GM13976 (cell line): ENCODE measurements around the gene FCN2.

ENCODE experiments used
- DNase-seq: peaks from one replicate; pipeline ENCODE4 v3.0.0; 2012; ENCODE audit warnings: low spot score
- in situ Hi-C: fragments of 300-500 bp; cut with MboI; formaldehyde crosslinking; loops from one replicate; pipeline ENCODE4 v1.12.0; 2022; ENCODE audit warnings: low sequenced_read_pairs, mixed read lengths, inconsistent platforms; ENCODE audit not compliant: unreplicated experiment
- TF ChIP-seq, protein P1 (sequence below): IDR thresholded peaks from 2 replicates; pipeline ENCODE4 v1.5.1; 2012; ENCODE audit warnings: borderline replicate concordance, mild to moderate bottlenecking; ENCODE audit not compliant: insufficient read depth; ENCODE audit errors: extremely low read depth, missing control alignments, control extremely low read depth

FCN2 gene

DNA sequence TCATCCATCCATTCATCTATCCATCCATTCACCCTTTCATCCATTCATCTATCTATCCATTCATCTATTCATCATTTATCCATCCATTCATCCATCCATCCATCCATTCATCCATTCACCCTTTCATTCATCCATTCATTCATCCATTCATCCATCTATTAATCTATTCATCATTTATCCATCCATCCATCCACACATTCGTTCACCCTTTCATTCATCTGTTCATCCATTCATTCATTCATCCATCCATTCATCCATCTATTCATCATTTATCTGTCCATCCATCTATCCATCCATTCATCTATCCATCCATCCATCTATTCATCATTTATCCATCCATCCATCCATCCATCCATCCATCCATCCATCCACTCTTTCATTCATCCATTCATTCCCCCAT, 33.9 kb upstream of the FCN2 start:
- TF ChIP-seq, protein P1, sequence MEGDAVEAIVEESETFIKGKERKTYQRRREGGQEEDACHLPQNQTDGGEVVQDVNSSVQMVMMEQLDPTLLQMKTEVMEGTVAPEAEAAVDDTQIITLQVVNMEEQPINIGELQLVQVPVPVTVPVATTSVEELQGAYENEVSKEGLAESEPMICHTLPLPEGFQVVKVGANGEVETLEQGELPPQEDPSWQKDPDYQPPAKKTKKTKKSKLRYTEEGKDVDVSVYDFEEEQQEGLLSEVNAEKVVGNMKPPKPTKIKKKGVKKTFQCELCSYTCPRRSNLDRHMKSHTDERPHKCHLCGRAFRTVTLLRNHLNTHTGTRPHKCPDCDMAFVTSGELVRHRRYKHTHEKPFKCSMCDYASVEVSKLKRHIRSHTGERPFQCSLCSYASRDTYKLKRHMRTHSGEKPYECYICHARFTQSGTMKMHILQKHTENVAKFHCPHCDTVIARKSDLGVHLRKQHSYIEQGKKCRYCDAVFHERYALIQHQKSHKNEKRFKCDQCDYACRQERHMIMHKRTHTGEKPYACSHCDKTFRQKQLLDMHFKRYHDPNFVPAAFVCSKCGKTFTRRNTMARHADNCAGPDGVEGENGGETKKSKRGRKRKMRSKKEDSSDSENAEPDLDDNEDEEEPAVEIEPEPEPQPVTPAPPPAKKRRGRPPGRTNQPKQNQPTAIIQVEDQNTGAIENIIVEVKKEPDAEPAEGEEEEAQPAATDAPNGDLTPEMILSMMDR = no peak
- in situ Hi-C loops = no loop called here
- no peak for DNase-seq

DNA sequence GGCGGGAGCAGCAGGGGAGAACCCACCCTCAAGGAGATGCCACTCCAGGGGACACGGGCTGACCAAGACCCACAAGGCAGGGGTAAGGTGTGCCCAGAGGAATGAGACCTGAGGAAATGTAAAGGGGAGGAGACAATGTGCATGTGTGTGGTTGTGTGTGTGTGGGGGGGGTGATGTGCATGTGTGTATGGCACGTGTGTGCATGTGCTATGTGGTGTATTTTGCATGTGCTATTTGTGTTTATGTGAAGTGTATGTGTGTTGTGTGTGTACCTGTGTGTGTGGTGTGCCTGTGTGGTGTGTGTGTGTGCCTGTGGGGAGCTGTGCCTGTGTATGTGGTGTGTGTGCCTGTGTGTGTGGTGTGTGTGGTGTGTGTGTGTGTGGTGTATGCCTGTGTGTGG, 33.5 kb upstream of the FCN2 start:
- DNase-seq = no peak
- TF ChIP-seq, protein P1 = no peak
- in situ Hi-C loops = no loop called here

DNA sequence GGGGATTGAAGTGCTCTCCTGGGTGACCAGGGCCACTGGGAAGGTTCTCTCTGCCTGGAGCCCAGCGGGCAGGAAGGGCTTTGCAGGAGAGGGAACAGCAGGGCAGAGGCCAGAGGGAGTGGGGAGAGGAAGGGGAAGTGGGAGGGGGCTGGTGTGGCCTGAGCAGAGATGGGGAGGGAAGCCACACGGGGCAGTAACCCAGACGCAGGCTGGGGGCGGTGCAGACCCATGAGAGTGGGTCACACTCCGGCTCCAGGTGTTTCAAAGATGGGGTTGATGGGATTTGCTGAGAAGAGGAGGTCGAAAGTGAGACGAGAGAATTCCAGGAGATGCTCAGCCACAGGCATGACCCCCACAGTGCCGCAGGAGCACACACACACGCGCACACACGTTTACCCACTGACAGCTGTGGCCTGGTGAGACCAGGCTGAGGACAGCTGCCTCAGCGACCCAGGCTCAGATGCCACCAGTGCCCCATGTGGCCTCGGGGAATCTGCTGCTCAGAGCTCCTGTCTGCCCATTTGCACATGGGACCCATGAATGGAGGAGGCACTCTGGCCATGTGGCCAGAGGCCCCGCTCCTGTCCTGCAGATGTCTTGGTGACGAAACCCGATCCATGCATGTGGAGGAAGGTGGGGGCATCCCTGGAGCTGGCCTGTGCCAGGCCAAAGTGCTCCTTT, 32.7 kb upstream of the FCN2 start:
- no peak for DNase-seq
- TF ChIP-seq, protein P1 = no peak
- in situ Hi-C loops = no loop called here

DNA sequence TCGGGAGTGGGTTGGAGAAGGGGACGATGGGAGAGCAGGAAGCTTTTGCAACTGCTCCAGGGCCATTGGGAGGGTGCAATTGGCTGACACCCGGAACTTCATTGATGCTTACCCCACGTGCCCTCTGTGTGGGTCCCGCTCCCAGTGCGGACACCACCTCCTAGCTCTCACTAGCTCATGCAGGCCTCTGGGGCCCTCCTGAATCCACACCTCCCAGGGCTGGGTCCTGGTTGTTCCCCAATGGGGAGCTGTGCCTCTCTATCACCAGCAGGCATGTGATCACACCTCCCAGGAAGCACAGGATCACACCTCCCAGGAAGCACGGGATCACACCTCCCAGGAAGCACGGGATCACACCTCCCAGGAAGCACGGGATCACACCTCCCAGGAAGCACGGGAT, 32.1 kb upstream of the FCN2 start:
- in situ Hi-C loops = no loop called here
- TF ChIP-seq, protein P1 = no peak
- no peak for DNase-seq

DNA sequence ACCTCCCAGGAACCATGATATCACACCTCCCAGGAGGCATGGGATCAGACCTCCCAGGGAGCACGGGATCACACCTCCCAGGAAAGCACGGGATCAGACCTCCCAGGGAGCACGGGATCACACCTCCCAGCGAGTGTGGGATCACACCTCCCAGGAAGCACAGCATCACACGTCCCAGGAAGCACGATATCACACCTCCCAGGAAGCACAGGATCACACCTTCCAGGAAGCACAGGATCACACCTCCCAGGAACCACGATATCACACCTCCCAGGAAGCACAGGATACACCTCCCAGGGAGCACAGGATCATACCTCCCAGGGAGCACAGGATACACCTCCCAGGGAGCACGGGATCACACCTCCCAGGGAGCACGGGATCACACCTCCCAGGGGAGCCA, 30.0 kb upstream of the FCN2 start:
- no peak for DNase-seq
- in situ Hi-C loops = no loop called here
- TF ChIP-seq, protein P1 = no peak

DNA sequence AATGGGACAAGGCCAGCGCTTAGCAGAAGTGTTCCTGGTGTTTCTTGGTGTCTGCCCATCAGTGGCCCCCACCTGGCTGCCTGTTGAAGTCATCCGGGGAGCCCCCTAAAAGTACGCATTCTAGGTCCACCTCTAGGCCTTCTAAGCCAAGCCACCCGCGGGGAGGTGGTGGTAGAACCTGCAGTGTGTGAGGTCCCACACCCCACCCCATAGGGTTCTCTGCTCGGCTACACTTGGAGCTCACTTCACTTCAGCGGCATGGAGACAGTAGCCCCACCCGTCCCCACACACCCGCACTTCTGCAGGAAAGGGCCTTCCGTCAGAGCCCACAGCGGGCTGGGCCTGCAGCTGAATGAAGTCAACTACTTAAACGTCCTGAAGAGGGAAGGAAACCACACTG, 29.6 kb upstream of the FCN2 start:
- TF ChIP-seq, protein P1 = no peak
- DNase-seq = no peak
- in situ Hi-C loops = no loop called here
